Activated naive CD4-positive, alpha-beta T cell treated with anti-CD3 and anti-CD28 coated beads, Interleukin-2, amount 50 U/mL, for 72 hours (primary cell): ENCODE data around the gene TMEM19. TPM values are rescaled to one million over a fixed set of nuclear protein-coding genes. Genes with fewer than 3 reads are reported as not detected.
A peak's percentile ranks its signal among the peaks of the same experiment; 100 is the strongest.
"Not testable (repeated sequence)": the region's sequence is repeated elsewhere in the genome, so short reads cannot be mapped to it uniquely, and the experiment has no call there.

Experiments
- ATAC-seq, 2 donors: fragments of 150-1000 bp; cut with Tn5 transposase; 2 replicates each; pipeline ENCODE4 v1.10.0; 2021; ENCODE audit warnings: mild to moderate bottlenecking in 2 of 2, moderate library complexity in 2 of 2
- DNase-seq, 2 donors: peaks; one replicate each; pipeline ENCODE4 v3.0.0; 2021 to 2022; ENCODE audit warnings: low spot score in 2 of 2
- H3K27ac Mint-ChIP-seq, 2 donors: one replicate each; pipeline ENCODE4 v1.8.0; 2022; ENCODE audit warnings: mild to moderate bottlenecking in 2 of 2, mixed read lengths in 2 of 2
- H3K36me3 Mint-ChIP-seq, 2 donors: one replicate each; pipeline ENCODE4 v1.8.0; 2022; ENCODE audit warnings: mixed read lengths in 2 of 2
- H3K9me3 Mint-ChIP-seq, 2 donors: one replicate each; pipeline ENCODE4 v1.8.0; 2022; ENCODE audit warnings: mixed read lengths in 2 of 2
- total RNA-seq, 2 donors: library from RNA; stranded (reverse); gene quantifications; one replicate each; pipeline ENCODE4 v1.2.3, GENCODE V29; 2022

The TMEM19 gene
- total RNA-seq, 2 donors from 2014 or later = 13.7 to 15.1 TPM

DNA sequence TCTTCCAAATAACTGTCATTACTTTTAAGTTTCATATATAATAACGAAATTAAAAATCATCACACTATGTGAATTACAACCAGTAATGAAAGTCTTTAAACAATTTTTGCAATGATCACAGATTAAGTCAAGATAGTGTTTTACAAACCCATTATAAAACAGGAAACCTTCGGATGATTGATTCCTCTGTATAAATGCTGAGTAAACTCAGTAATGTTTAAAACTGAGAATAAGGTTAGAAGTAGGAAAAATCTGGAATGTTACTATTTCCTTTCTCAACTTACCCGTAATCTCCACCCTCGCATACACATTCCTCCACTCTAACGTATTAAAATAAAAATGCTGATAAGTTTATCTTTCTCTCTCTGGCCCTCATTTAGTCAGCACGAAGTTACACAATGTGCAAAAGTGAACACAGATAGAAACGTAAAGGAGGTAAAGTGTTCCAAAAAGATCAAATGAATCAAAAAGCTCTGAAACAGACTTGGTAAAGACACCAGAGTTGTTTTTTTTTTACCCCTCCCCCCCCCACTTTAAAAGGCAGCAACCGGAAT, 23.8 kb upstream of the TMEM19 start:
- ATAC-seq (no peak), DNase-seq (no peak)
- peak overlapping the region; percentile 99 to 100 for H3K27ac Mint-ChIP-seq
- H3K36me3 Mint-ChIP-seq = peaks cover 52 to 66% of the 10 kb centered on the region in 2 donors
- H3K9me3 Mint-ChIP-seq = peaks cover 2% of the 10 kb centered on the region in 2 donors

DNA sequence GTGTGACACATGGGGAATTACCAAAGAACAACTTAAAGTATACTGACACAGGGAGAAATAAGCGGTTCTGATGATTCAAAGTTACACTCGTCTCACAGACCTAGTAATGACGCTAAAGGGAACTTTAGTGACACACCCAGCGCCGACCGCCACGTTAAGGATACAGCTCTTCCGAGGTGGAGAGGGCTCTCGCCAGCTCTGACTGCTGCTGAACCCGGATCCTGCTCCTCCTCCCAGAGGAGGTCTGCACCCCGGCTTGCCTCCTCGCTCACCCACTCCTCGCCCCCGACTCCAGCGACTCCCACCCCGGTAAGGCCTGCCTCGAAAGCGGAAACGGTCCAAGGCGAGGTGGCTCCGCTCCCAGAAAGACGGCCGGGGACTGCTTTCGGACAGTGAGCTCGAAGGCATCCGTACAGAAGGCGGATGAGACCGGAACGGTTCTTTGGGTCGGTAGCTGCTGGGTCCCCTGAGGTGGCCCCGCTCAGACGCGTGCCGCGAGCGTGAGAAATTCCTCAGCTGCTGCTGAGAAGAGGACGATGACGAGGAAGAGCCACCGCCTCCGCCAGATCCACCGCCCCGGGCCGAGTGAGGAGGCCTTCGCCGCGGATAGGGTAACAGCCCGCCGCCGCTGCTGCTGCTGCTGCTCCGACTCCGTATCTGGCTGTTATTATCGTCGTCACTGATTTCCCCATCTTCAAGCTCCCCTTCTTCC, 22.9 kb upstream of the TMEM19 start:
- Mint-ChIP-seq H3K9me3 (peaks cover 6% of the 10 kb centered on the region in 2 donors), H3K36me3 (peaks cover 56 to 60% of the 10 kb centered on the region in 2 donors), H3K27ac (peak overlapping the region; percentile 99 to 100)
- ATAC-seq (peak; percentile 63 to 81), DNase-seq (peak; percentile 70 to 79)

DNA sequence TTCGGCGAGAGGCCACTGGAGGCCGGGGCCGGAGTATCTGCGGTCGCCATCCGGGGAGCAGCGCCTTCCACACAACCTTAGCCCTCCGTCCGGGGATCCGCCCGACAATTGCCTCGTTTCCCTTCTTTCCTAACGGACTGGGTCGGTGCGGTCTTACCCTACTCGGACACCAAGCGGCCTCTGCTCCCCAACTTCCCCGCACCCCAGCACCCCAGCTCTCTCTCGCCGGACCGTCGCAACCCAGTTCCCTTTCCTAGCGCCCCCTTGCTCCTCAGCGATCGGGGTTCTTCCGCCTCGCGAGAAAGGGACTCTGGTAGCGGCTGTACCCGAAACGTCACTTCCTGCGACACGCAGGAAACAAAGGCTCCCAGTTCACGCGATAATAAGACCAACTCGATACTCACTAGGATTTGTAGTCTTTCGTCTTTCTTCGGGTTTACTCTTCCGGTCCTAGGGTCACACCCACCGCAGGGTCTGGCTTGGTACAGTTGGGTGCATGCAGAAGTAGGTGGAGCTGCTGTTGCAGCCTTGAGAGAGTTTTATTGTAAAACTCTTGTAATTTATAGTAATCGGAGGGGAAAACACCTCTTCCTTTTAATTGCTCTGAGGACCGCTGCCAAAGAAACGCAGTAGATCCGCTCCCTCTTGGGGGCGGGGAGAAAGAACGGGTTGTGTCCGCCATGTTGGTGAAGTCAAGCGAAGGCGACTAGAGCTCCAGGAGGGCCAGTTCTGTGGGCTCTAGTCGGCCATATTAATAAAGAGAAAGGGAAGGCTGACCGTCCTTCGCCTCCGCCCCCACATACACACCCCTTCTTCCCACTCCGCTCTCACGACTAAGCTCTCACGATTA, 22.1 kb upstream of the TMEM19 start, which contains the start of the genes THAP2 and ZFC3H1:
Gene THAP2 (plus strand): TSS at position 741 of the 850 bp plus-strand sequence. CDS start 209 bp downstream, outside the sequence.
Gene ZFC3H1 (minus strand): TSS at position 288 of the 850 bp plus-strand sequence. CDS start 238 bp downstream, at position 50.
- ATAC-seq = peak; percentile 82 to 91
- H3K27ac Mint-ChIP-seq = peak within 1 kb of the TSS; percentile 99 to 100
- peak; percentile 85 to 91 for DNase-seq
- H3K36me3 Mint-ChIP-seq = peaks cover 53 to 55% of the 10 kb centered on the region in 2 donors
- H3K9me3 Mint-ChIP-seq = peaks cover 6% of the 10 kb centered on the region in 2 donors

DNA sequence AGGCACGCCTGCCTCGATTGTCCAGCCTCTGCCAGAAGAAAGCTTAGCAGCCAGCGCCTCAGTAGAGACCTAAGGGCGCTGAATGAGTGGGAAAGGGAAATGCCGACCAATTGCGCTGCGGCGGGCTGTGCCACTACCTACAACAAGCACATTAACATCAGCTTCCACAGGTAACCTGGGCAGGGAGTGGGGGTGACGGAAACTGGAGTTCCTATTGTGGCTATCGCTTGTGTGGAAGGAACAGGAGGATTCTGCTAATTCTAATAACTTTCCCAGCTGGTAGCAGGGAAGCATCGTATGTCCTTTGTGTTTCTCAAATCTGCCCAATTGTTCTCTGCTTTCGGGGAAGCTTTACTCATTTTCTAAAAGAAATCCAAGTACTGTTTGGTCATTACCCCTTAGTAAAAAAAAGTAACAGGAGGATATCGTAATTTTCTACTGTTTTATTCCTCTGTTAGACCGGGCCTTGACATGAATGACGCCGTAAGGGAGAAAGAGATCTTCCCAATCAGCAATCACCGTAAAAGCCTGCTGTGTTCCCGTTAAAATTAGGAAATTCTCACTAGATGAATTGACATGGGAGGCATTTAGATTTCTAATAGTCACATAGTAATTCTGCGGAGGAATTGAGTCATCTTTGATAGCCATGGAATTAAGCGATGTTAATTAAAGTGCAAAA, 21.3 kb upstream of the TMEM19 start:
- ATAC-seq (peak in 1 of 2 donors; percentile 16), DNase-seq (no peak)
- Mint-ChIP-seq H3K36me3 (peaks cover 47% of the 10 kb centered on the region in 2 donors), H3K27ac (peak overlapping the region; percentile 99 to 100), H3K9me3 (peaks cover 6% of the 10 kb centered on the region in 2 donors)

GRCh38 chr12:71665090-71665463, 20.8 kb upstream of the TMEM19 start:
- ATAC-seq (no peak), DNase-seq (no peak)
- peaks cover 6% of the 10 kb centered on the region in 2 donors for H3K9me3 Mint-ChIP-seq
- peaks cover 46 to 47% of the 10 kb centered on the region in 2 donors for H3K36me3 Mint-ChIP-seq
- H3K27ac Mint-ChIP-seq = peak overlapping the region; percentile 99 to 100

GRCh38 chr12:71666259-71666658, 19.6 kb upstream of the TMEM19 start:
- H3K36me3 Mint-ChIP-seq = peaks cover 46 to 47% of the 10 kb centered on the region in 2 donors

GRCh38 chr12:71671311-71671710, 14.6 kb upstream of the TMEM19 start:
- H3K9me3 Mint-ChIP-seq = peaks cover 6% of the 10 kb centered on the region in 2 donors
- ATAC-seq (no peak), DNase-seq (no peak)
- H3K36me3 Mint-ChIP-seq = peaks cover 6 to 7% of the 10 kb centered on the region in 2 donors
- no peak overlapping the region for H3K27ac Mint-ChIP-seq

More at GRCh38 chr12:71666259-71666658, 19.6 kb upstream of the TMEM19 start:
- no peak for ATAC-seq
- Mint-ChIP-seq H3K27ac (peak overlapping the region in 1 of 2 donors; percentile 99), H3K9me3 (peaks cover 6% of the 10 kb centered on the region in 2 donors)
- DNase-seq = no peak

GRCh38 chr12:71671816-71672215, 14.1 kb upstream of the TMEM19 start:
- DNase-seq (no peak), ATAC-seq (no peak)
- Mint-ChIP-seq H3K9me3 (peaks cover 6% of the 10 kb centered on the region in 2 donors), H3K36me3 (peaks cover 6 to 7% of the 10 kb centered on the region in 2 donors), H3K27ac (no peak overlapping the region)

- no peaks in the 10 kb centered on the region for H3K9me3 Mint-ChIP-seq
- H3K36me3 Mint-ChIP-seq = no peaks in the 10 kb centered on the region
- H3K27ac Mint-ChIP-seq = no peak overlapping the region
- DNase-seq (no peak), ATAC-seq (no peak)
These were observed 3.4 kb upstream of the TMEM19 start for GRCh38 chr12:71682466-71682865.

DNA sequence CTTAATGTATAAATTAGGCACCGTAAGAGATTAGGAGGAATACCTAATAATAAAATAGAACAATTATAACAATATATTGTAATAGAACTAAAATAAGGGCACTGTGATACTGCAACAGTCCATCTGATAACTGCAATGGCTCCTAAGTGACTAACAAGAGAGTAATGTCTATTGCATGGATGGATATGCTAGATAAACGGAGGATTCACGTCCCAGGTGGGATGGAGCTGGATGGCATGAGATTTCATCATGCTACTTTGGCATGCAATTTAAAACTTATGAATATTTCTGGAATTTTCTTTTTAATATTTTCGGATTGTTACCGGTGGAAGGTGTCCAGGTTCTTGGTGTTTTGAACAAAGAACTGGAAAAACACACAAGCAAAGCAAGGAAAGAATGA, 2.2 kb upstream of the TMEM19 start:
- no peak overlapping the region for H3K27ac Mint-ChIP-seq
- DNase-seq (no peak), ATAC-seq (no peak)
- H3K36me3 Mint-ChIP-seq = no peaks in the 10 kb centered on the region
- no peaks in the 10 kb centered on the region for H3K9me3 Mint-ChIP-seq

- ATAC-seq (peak; percentile 14 to 42), DNase-seq (no peak)
- no peaks in the 10 kb centered on the region for H3K9me3 Mint-ChIP-seq
- no peaks in the 10 kb centered on the region for H3K36me3 Mint-ChIP-seq
- no peak overlapping the region for H3K27ac Mint-ChIP-seq
These were observed 1.8 kb upstream of the TMEM19 start for GRCh38 chr12:71684081-71684480.

DNA sequence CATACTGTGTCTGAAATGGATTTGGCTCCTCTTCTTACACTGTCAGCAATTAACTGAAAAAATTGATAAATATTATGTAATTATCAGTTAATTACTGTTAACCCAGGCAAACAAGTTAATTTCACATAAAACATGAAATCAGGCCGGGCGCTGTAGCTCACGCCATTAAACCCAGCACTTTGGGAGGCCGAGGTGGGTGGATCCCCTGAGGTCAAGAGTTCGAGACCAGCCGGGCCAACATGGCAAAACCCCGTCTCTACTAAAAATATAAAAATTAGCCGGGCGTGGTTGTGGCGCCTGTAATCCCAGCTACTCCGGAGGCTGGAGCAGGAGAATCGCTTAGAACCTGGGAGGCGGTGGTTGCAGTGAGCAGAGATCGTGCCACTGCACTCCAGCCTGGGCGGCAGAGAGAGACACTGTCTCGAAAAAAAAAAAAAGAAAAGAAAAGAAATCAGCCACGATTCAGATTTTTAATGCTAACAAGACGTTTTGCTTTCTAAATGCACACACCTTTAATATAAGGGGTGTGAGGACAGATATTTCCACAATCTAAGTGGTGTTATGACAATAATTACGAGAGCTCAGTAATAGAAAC, 473 bp upstream of the TMEM19 start:
- ATAC-seq = no peak
- Mint-ChIP-seq H3K9me3 (no peaks in the 10 kb centered on the region), H3K27ac (peak overlapping the region; percentile 60 to 77), H3K36me3 (no peaks in the 10 kb centered on the region)
- DNase-seq = no peak

- H3K27ac Mint-ChIP-seq = peak overlapping the region; percentile 77 to 92
- no peak for DNase-seq
- peak; percentile 13 to 16 for ATAC-seq
- no peaks in the 10 kb centered on the region for H3K36me3 Mint-ChIP-seq
- H3K9me3 Mint-ChIP-seq = no peaks in the 10 kb centered on the region
These were observed 760 bp downstream of the TMEM19 start for GRCh38 chr12:71686658-71687025.

GRCh38 chr12:71687172-71687571, 1.3 kb downstream of the TMEM19 start:
- not testable (repeated sequence) for H3K36me3 Mint-ChIP-seq, H3K27ac Mint-ChIP-seq, DNase-seq, H3K9me3 Mint-ChIP-seq, ATAC-seq

- no peaks in the 10 kb centered on the region for H3K9me3 Mint-ChIP-seq
- no peaks in the 10 kb centered on the region for H3K36me3 Mint-ChIP-seq
- ATAC-seq = no peak
- DNase-seq = no peak
- no peak overlapping the region for H3K27ac Mint-ChIP-seq
These were observed 3.2 kb downstream of the TMEM19 start for GRCh38 chr12:71688961-71689570.
